Right atrium auricular region (tissue), 2 donors: ENCODE results near the gene LAMA4. TPM values are rescaled to one million over a fixed set of nuclear protein-coding genes. Genes with fewer than 3 reads are reported as not detected.

ENCODE experiments used
- DNase-seq: peaks from one replicate; pipeline ENCODE4 v3.0.0-alpha.2; 2019; ENCODE audit warnings: low spot score
- H3K27ac ChIP-seq, 2 donors: fragments of 200-600 bp; sonication (generic); 1 replicate in 1 of 2; 2 replicates in 1 of 2; pipeline ENCODE4 v1.5.1; 2016 to 2019
- H3K27me3 ChIP-seq, 2 donors: fragments of 200-600 bp; sonication (generic); one replicate each; pipeline versions ENCODE4 v1.5.1 to v1.6.0; 2017 to 2019
- H3K36me3 ChIP-seq: fragments of 200-600 bp; sonication (generic); one replicate; pipeline ENCODE4 v1.5.1; 2016
- H3K4me1 ChIP-seq, 2 donors: fragments of 200-600 bp; sonication (generic); one replicate each; pipeline versions ENCODE4 v1.5.1 to v1.6.0; 2017 to 2019
- H3K4me3 ChIP-seq, 2 donors: fragments of 200-600 bp; sonication (generic); 1 replicate in 1 of 2; 2 replicates in 1 of 2; pipeline ENCODE4 v1.5.1; 2017 to 2019; ENCODE audit warnings: mild to moderate bottlenecking in 1 of 2, moderate library complexity in 1 of 2
- H3K9me3 ChIP-seq, 2 donors: fragments of 200-600 bp; sonication (generic); one replicate each; pipeline ENCODE4 v1.5.1; 2019
- CTCF ChIP-seq, 2 donors: fragments of 200-600 bp; sonication (generic); IDR thresholded peaks; one replicate each; pipeline ENCODE4 v1.5.1; 2019; ENCODE audit warnings: antibody characterized with exemption in 2 of 2
- total RNA-seq, 2 donors: library from RNA; depleted of rRNA; stranded (reverse); fragments of >200 nt; gene quantifications; one replicate each; pipeline ENCODE4 v1.1.0, GENCODE V29; 2016

LAMA4 gene
- total RNA-seq, 2 donors from 2014 or later = 37.2 to 47.1 TPM

- TF ChIP-seq CTCF (IDR thresholded peaks at IDR 0.05) = no peak
- no peak for DNase-seq
- Histone ChIP-seq H3K4me1 (peaks cover 0 to 12% of the 10 kb centered on the region in 2 donors), H3K9me3 (no peaks in the 10 kb centered on the region), H3K36me3 (peaks cover 18% of the 10 kb centered on the region), H3K27me3 (no peaks in the 10 kb centered on the region), H3K4me3 (no peak overlapping the region), H3K27ac (peak overlapping the region; percentile 20 to 40)
These were observed 104.6 kb downstream of the LAMA4 start for GRCh38 chr6:112149719-112150263.

GRCh38 chr6:112149236-112149635, 105.1 kb downstream of the LAMA4 start:
- H3K27me3 ChIP-seq = no peaks in the 10 kb centered on the region
- no peak for TF ChIP-seq CTCF (IDR thresholded peaks at IDR 0.05)
- H3K4me1 ChIP-seq = peaks cover 0 to 12% of the 10 kb centered on the region in 2 donors
- peaks cover 23% of the 10 kb centered on the region for H3K36me3 ChIP-seq
- no peaks in the 10 kb centered on the region for H3K9me3 ChIP-seq
- DNase-seq = no peak
- no peak overlapping the region for H3K4me3 ChIP-seq
- peak overlapping the region; percentile 20 to 40 for H3K27ac ChIP-seq

- Histone ChIP-seq H3K27me3 (no peaks in the 10 kb centered on the region), H3K4me3 (no peak overlapping the region), H3K9me3 (no peaks in the 10 kb centered on the region), H3K36me3 (peaks cover 30% of the 10 kb centered on the region), H3K27ac (no peak overlapping the region), H3K4me1 (peaks cover 0 to 12% of the 10 kb centered on the region in 2 donors)
- DNase-seq = no peak
- TF ChIP-seq CTCF (IDR thresholded peaks at IDR 0.05) = no peak
These were observed 106.3 kb downstream of the LAMA4 start for GRCh38 chr6:112148103-112148502.

GRCh38 chr6:112145080-112145573, 109.2 kb downstream of the LAMA4 start:
- peaks cover 60% of the 10 kb centered on the region for H3K36me3 ChIP-seq
- H3K4me1 ChIP-seq = peaks cover 0 to 6% of the 10 kb centered on the region in 2 donors
- H3K27me3 ChIP-seq = no peaks in the 10 kb centered on the region
- no peak for DNase-seq
- H3K27ac ChIP-seq = no peak overlapping the region
- no peak for TF ChIP-seq CTCF (IDR thresholded peaks at IDR 0.05)
- H3K9me3 ChIP-seq = no peaks in the 10 kb centered on the region
- H3K4me3 ChIP-seq = no peak overlapping the region

DNA sequence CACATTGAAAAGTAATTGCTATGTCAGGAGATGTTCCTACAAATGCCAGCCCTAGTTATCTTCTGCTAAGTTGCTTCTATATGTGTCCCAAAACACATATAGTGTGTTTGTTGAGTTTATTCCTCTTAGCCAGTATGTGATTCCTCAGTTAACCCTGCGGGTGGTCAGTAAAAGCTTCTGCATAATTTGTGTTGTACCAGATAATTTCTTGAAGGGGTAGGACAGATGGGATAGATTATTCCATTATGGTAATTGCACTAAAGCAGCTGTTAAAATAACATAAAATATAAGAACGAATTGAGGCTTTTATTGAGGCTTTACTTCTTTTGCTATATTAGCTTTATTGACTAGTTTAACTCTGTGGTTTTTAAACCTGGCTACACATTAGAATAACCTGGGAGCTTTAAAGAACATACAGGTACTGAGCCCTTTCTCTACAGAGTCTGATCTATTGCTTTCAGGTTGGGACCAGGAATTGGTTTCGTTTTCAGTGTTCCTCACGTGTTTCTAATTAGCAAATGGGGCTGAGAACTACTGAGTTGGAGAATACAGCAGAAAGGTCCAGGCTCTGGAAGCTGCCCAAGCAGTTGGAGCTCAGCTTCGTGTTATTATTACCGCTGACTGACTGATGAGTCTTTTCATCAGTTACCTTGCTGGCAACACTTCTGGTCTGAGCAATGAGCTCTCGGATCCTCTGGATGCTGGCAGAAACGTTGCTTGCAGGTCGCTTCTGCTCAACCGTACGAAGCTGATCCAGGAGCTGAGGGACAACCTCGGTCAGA, 110.0 kb downstream of the LAMA4 start:
- no peak for DNase-seq
- Histone ChIP-seq H3K4me1 (no peaks in the 10 kb centered on the region), H3K36me3 (peaks cover 66% of the 10 kb centered on the region), H3K4me3 (no peak overlapping the region), H3K9me3 (no peaks in the 10 kb centered on the region), H3K27me3 (no peaks in the 10 kb centered on the region), H3K27ac (no peak overlapping the region)
- no peak for TF ChIP-seq CTCF (IDR thresholded peaks at IDR 0.05)
